Hepatocyte (in vitro differentiated cells): ENCODE measurements around the gene SP7. TPM values are rescaled to one million over a fixed set of nuclear protein-coding genes. Genes with fewer than 3 reads are reported as not detected.
"Not testable (repeated sequence)": the region's sequence is repeated elsewhere in the genome, so short reads cannot be mapped to it uniquely, and the experiment has no call there.

Source experiments
- DNase-seq: peaks from one replicate; pipeline ENCODE4 v3.0.0-alpha.2; 2016; ENCODE audit warnings: low spot score
- H2AFZ ChIP-seq: fragments of 200-600 bp; sonication (generic); 2 replicates; pipeline ENCODE4 v1.6.0; 2016; ENCODE audit warnings: antibody characterized with exemption, mild to moderate bottlenecking
- H3K27ac ChIP-seq: fragments of 200-600 bp; sonication (generic); 2 replicates; pipeline ENCODE4 v1.5.1; 2016; ENCODE audit warnings: mild to moderate bottlenecking
- H3K27me3 ChIP-seq: fragments of 200-600 bp; sonication (generic); 2 replicates; pipeline ENCODE4 v1.6.1; 2016
- H3K36me3 ChIP-seq: fragments of 200-600 bp; sonication (generic); replicated peaks from 2 replicates; pipeline ENCODE4 v1.5.1; 2016; ENCODE audit warnings: low read depth; ENCODE audit not compliant: insufficient read depth
- H3K4me1 ChIP-seq: fragments of 200-600 bp; sonication (generic); 2 replicates; pipeline ENCODE4 v1.5.1; 2016; ENCODE audit warnings: mild to moderate bottlenecking, moderate library complexity; ENCODE audit not compliant: insufficient read depth
- H3K4me2 ChIP-seq: fragments of 200-600 bp; sonication (generic); 2 replicates; pipeline ENCODE4 v1.6.0; 2016
- H3K4me3 ChIP-seq: fragments of 200-600 bp; sonication (generic); 2 replicates; pipeline ENCODE4 v1.5.1; 2016; ENCODE audit warnings: mild to moderate bottlenecking
- H3K79me2 ChIP-seq: fragments of 200-600 bp; sonication (generic); 2 replicates; pipeline ENCODE4 v1.6.0; 2017; ENCODE audit warnings: mild to moderate bottlenecking
- H3K9me2 ChIP-seq: fragments of 200-600 bp; sonication (generic); replicated peaks from 2 replicates; pipeline ENCODE4 v1.6.0; 2017; ENCODE audit warnings: mild to moderate bottlenecking; ENCODE audit not compliant: insufficient read depth
- H3K9me3 ChIP-seq: fragments of 200-600 bp; sonication (generic); 2 replicates; pipeline ENCODE4 v1.5.1; 2016; ENCODE audit warnings: low read depth, mild to moderate bottlenecking
- H4K20me1 ChIP-seq: fragments of 200-600 bp; sonication (generic); 2 replicates; pipeline ENCODE4 v1.6.0; 2016; ENCODE audit warnings: mild to moderate bottlenecking; ENCODE audit not compliant: insufficient read depth, poor library complexity, severe bottlenecking
- CTCF ChIP-seq: fragments of 200-600 bp; sonication (generic); IDR thresholded peaks from 2 replicates; pipeline ENCODE4 v1.5.1; 2016; ENCODE audit warnings: antibody characterized with exemption, mild to moderate bottlenecking; ENCODE audit not compliant: poor library complexity
- EZH2 ChIP-seq: fragments of 200-600 bp; sonication (generic); IDR thresholded peaks from 2 replicates; pipeline ENCODE4 v1.6.1; 2016; ENCODE audit warnings: antibody characterized with exemption, mild to moderate bottlenecking, borderline replicate concordance
- EZH2phosphoT487 ChIP-seq: fragments of 200-600 bp; sonication (generic); IDR thresholded peaks from one replicate; pipeline ENCODE4 v1.6.1; 2018; ENCODE audit warnings: antibody characterized with exemption, mild to moderate bottlenecking, low read depth, moderate library complexity; ENCODE audit not compliant: unreplicated experiment, severe bottlenecking
- WGBS: methylation state at CpG from one replicate; pipeline ENCODE4 v1.1.6; 2016; ENCODE audit warnings: low lambda C conversion rate; ENCODE audit errors: missing lambda C conversion rate; 5-methylcytosine and 5-hydroxymethylcytosine counted together
- polyA plus RNA-seq: library from polyadenylated mRNA; unstranded; fragments of >200 nt; fragmentation: Nextera tagmentation; extraction: Ambion mirVana; gene quantifications from 2 replicates; pipeline ENCODE4 v1.2.1, GENCODE V29; 2016
- total RNA-seq: library from RNA; depleted of rRNA; stranded (reverse); fragments of >200 nt; gene quantifications from 2 replicates; pipeline ENCODE4 v1.2.3, GENCODE V29; 2014

Gene SP7
- total and polyA plus RNA-seq, 2 experiments from 2014 or later = 0.20 to 0.60 TPM

GRCh38 chr12:53332744-53333143 is 3.4 kb downstream of the SP7 start:
- DNase-seq = no peak
- no peak for TF ChIP-seq EZH2
- TF ChIP-seq EZH2phosphoT487 = no peak
- TF ChIP-seq CTCF = no peak
- Histone ChIP-seq H3K4me3 (no peak overlapping the region), H3K79me2 (no peaks in the 10 kb centered on the region), H3K27ac (no peak overlapping the region), H2AFZ (no peak overlapping the region), H3K36me3 (no peaks in the 10 kb centered on the region), H4K20me1 (no peaks in the 10 kb centered on the region), H3K27me3 (no peaks in the 10 kb centered on the region), H3K4me2 (no peak overlapping the region), H3K9me3 (no peaks in the 10 kb centered on the region), H3K4me1 (peaks cover under 1% of the 10 kb centered on the region), H3K9me2 (no peaks in the 10 kb centered on the region)
- 80% methylated on average over 8 of the region's 15 CpGs for WGBS

DNA sequence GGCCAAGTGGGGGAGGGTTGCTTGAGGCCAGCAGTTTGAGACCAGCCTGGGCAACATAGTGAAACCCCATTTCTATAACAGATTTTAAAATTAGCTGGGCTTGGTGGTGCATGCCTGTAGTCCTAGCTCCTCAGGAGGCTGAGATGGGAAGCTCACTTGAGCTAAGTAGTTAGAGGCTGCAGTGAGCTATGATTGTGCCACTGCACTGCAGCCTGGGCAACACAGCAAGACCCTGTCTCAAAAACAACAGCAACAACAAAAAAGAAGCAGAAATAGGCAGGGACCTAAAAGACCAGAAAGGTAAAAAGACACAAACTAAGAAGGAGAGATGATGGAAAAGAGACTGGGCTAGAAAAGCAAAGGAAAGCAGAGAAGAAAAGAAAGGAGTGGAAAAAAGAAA is 3.8 kb downstream of the SP7 start:
- not testable (repeated sequence) for H2AFZ ChIP-seq, H3K79me2 ChIP-seq, H3K27ac ChIP-seq, H3K36me3 ChIP-seq, H3K9me2 ChIP-seq, H3K4me3 ChIP-seq, H3K4me2 ChIP-seq, H4K20me1 ChIP-seq, H3K9me3 ChIP-seq, H3K27me3 ChIP-seq, H3K4me1 ChIP-seq, DNase-seq

GRCh38 chr12:53330671-53331070 is 5.5 kb downstream of the SP7 start:
- TF ChIP-seq EZH2phosphoT487 = no peak
- no peak for TF ChIP-seq EZH2
- TF ChIP-seq CTCF = no peak
- Histone ChIP-seq H3K79me2 (no peaks in the 10 kb centered on the region), H4K20me1 (no peaks in the 10 kb centered on the region), H3K36me3 (no peaks in the 10 kb centered on the region), H3K4me2 (no peak overlapping the region), H3K4me1 (peaks cover 2% of the 10 kb centered on the region), H3K9me2 (no peaks in the 10 kb centered on the region), H3K27ac (no peak overlapping the region), H3K4me3 (no peak overlapping the region), H3K9me3 (no peaks in the 10 kb centered on the region), H3K27me3 (peaks cover 10% of the 10 kb centered on the region), H2AFZ (no peak overlapping the region)
- DNase-seq = no peak
- WGBS = 88% methylated on average over 5 of the region's 5 CpGs

DNA sequence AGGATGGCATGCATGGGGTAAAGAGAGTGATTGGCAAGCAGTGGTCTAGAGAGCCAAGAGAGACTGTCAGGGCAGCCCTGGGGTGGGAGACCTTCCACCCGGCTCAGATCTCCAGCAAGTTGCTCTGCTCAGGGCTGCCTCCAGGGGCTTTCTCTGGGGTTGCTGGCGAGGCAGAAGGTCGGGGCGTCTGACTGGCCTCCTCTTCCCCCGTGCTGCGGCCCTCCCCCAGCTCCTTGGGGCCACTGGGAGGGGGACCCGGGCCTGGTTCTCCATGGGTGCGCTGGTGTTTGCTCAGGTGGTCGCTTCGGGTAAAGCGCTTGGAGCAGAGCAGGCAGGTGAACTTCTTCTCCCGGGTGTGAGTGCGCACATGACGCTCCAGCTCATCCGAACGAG is 8.1 kb downstream of the SP7 start:
- Histone ChIP-seq H3K27ac (no peak overlapping the region), H4K20me1 (no peaks in the 10 kb centered on the region), H2AFZ (no peak overlapping the region), H3K4me3 (no peak overlapping the region), H3K36me3 (no peaks in the 10 kb centered on the region), H3K9me3 (no peaks in the 10 kb centered on the region), H3K27me3 (peaks cover 14% of the 10 kb centered on the region), H3K4me2 (no peak overlapping the region), H3K9me2 (no peaks in the 10 kb centered on the region), H3K4me1 (peaks cover 13% of the 10 kb centered on the region), H3K79me2 (no peaks in the 10 kb centered on the region)
- no peak for DNase-seq
- no peak for TF ChIP-seq EZH2phosphoT487
- TF ChIP-seq CTCF = no peak
- TF ChIP-seq EZH2 = no peak
- WGBS = 52% methylated on average over 16 of the region's 16 CpGs
